Measurements from ENCODE around the gene CTNNBL1. TPM values are rescaled to one million over a fixed set of nuclear protein-coding genes. Genes with fewer than 3 reads are reported as not detected.

The CTNNBL1 gene
- total and polyA plus RNA-seq, 2 donors (not counting 3 experiments of a cell fraction or from before 2014, with no cell fraction given), result 20.8 to 60.2 TPM

GRCh38 chr20:37692459-37693166 lies 1.2 kb upstream of the CTNNBL1 start:
- Histone ChIP-seq H3K36me3 (ENCODE audit: control insufficient read depth in 2 of 2, extremely low read depth in 1 of 2, insufficient read depth in 2 of 2, low read length in 2 of 2) (peaks cover 0 to 3% of the 10 kb centered on the region in 2 experiments), H3K9me1 (replicated peaks; ENCODE audit: control insufficient read depth, extremely low read depth, insufficient read depth, low read length) (no peaks in the 10 kb centered on the region), H4K20me1 (replicated peaks; ENCODE audit: control insufficient read depth, extremely low read depth, insufficient read depth, low read length) (no peaks in the 10 kb centered on the region), H3K9ac (replicated peaks; ENCODE audit: extremely low read depth, insufficient read depth, low read length) (no peak overlapping the region), H2AFZ (ENCODE audit: low read depth, low read length) (peak overlapping the region; percentile 92), H3K9me3 (replicated peaks; ENCODE audit: control insufficient read depth, insufficient read depth, low read length) (no peaks in the 10 kb centered on the region), H3K4me3 (replicated peaks in 1 of 3; ENCODE audit: insufficient read depth in 1 of 3, low read depth in 1 of 3, low read length in 3 of 3) (no peak overlapping the region), H3K4me1 (ENCODE audit: control insufficient read depth, extremely low read depth, insufficient read depth, low read length) (peaks cover 2% of the 10 kb centered on the region), H3K4me2 (ENCODE audit: insufficient read depth, low read length) (no peak overlapping the region), H3K27me3 (ENCODE audit: control insufficient read depth in 2 of 2, insufficient read depth in 2 of 2, low read length in 2 of 2) (peaks cover 7 to 22% of the 10 kb centered on the region in 2 experiments), H3K27ac (ENCODE audit: insufficient read depth, low read depth, low read length) (no peak overlapping the region), H3K79me2 (ENCODE audit: control insufficient read depth, insufficient read depth, low read length) (peaks cover 22% of the 10 kb centered on the region)
- no peak for TF ChIP-seq GATA2 (IDR thresholded peaks at IDR 0.05; ENCODE audit: insufficient read depth, insufficient read length, low read depth, low read length)
- TF ChIP-seq MAX (IDR thresholded peaks at IDR 0.05; ENCODE audit: insufficient read depth, insufficient read length), result no peak
- no peak for TF ChIP-seq JUN (IDR thresholded peaks at IDR 0.05; ENCODE audit: borderline replicate concordance, insufficient read depth, insufficient read length, low read depth)
- no peak for TF ChIP-seq POLR2A (IDR thresholded peaks at IDR 0.05; ENCODE audit: low read depth, low read length)
- no peak for TF ChIP-seq POLR2AphosphoS5 (IDR thresholded peaks at IDR 0.05; ENCODE audit: insufficient read depth, low read depth, low read length)
- TF ChIP-seq MYC (IDR thresholded peaks at IDR 0.05; ENCODE audit: low read depth, low read length), result no peak
- TF ChIP-seq EZH2 (IDR thresholded peaks at IDR 0.05; ENCODE audit: borderline replicate concordance, low read depth, low read length, severe bottlenecking), result no peak
- TF ChIP-seq CTCF (IDR thresholded peaks at IDR 0.05; ENCODE audit: extremely low read depth in 1 of 2, insufficient read depth in 1 of 2, low read depth in 1 of 2, low read length in 2 of 2), result no peak
- no peak for TF ChIP-seq FOS (IDR thresholded peaks at IDR 0.05; ENCODE audit: borderline replicate concordance, insufficient read depth, low read length)
- no peak for DNase-seq (ENCODE audit: low read depth, low spot score)
- CTCF ChIA-PET, result no interaction called here
- POLR2A ChIA-PET, result no interaction called here
- intact Hi-C loops (cut with micrococcal nuclease) (no loop called here), dilution Hi-C loops (cut with MboI; ENCODE audit: extremely low pct_ligation_motif_present, low sequenced_read_pairs) (no loop called here)
- no peak for FAIRE-seq
- BruUV-seq (replicated peaks), result no TSS peak
